ENCODE results near the gene HOXC6.

DNA sequence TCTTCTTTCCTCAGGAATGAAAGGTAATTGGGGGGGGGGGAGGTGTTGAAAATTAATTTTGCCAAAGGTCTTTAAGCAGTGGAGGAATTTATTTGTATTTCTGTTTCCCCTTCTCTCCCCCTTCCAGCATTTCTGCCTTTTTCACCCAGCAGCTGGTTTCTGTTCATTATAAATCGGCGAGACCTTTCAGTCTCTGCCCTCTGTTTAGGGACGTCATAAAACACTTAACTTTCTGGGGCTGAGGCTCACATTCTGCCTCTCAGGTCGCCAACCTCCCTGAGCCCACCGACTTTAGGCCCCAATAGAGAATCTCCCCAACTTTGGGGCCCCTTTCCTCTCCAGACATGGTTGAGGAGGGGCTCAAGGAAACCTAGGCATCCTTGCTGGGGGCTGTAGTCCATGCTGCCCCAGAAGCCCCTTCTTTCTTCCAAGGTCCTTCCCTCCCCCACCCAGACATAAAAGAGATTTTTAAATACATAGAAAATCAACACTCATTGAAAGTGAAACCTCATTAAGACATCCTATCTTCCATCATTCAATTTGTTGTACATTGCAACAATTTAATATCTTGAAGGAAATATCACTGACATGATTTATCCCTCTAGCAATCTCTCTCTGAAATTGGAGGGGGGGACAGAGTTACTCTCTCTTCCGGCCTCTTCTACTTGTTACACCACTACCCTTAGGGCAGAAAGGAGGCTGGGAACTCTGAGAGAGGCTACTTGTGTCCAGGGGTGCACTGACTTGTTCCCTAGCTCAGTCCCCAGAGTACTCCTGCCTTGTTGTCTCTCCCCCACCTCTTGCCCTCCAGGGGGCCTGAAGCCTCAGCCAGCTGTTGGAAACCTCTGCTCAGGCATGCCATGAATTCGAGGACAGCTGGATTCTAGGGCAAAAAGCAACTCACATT, 2.5 kb upstream of the HOXC6 start:
- TF ChIP-seq POLR2A (IDR thresholded peaks at IDR 0.05; ENCODE audit: low read depth, low read length) (no peak), TAF1 (IDR thresholded peaks at IDR 0.05; ENCODE audit: low read depth, low read length) (no peak), SPI1 (IDR thresholded peaks at IDR 0.05; ENCODE audit: low read depth, low read length) (no peak)

Data from GM12891 (cell line).